PC-3 (cell line): ENCODE results near the gene MRPS30.

Experiments used
- EZH2 ChIP-seq: fragments of 300-600 bp; sonication (generic); IDR thresholded peaks from one replicate; pipeline ENCODE4 v1.6.1; 2017; ENCODE audit warnings: antibody characterized with exemption, mild to moderate bottlenecking, low read length; ENCODE audit not compliant: unreplicated experiment
- EZH2phosphoT487 ChIP-seq: fragments of 300-600 bp; sonication (generic); IDR thresholded peaks from 2 replicates; pipeline ENCODE4 v1.6.1; 2018; ENCODE audit warnings: mild to moderate bottlenecking, antibody characterized with exemption, low read length, borderline replicate concordance
- TF ChIP-seq, protein P1 (sequence below): fragments of 300-600 bp; sonication (generic); conservative IDR thresholded peaks from 2 replicates; pipeline ENCODE4 v1.5.1; 2017; ENCODE audit warnings: antibody characterized with exemption, low read depth, mild to moderate bottlenecking, low read length

GRCh38 chr5:44801992-44802391 is 6.8 kb upstream of the MRPS30 start:
- TF ChIP-seq EZH2 (no peak), EZH2phosphoT487 (no peak)
- TF ChIP-seq, protein P1, sequence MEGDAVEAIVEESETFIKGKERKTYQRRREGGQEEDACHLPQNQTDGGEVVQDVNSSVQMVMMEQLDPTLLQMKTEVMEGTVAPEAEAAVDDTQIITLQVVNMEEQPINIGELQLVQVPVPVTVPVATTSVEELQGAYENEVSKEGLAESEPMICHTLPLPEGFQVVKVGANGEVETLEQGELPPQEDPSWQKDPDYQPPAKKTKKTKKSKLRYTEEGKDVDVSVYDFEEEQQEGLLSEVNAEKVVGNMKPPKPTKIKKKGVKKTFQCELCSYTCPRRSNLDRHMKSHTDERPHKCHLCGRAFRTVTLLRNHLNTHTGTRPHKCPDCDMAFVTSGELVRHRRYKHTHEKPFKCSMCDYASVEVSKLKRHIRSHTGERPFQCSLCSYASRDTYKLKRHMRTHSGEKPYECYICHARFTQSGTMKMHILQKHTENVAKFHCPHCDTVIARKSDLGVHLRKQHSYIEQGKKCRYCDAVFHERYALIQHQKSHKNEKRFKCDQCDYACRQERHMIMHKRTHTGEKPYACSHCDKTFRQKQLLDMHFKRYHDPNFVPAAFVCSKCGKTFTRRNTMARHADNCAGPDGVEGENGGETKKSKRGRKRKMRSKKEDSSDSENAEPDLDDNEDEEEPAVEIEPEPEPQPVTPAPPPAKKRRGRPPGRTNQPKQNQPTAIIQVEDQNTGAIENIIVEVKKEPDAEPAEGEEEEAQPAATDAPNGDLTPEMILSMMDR: no peak
